Measurements from ENCODE around the gene GUCY1A1.
"Not testable (repeated sequence)": the region's sequence is repeated elsewhere in the genome, so short reads cannot be mapped to it uniquely, and the experiment has no call there.

GRCh38 chr4:155650785-155651184 lies 15.9 kb upstream of the GUCY1A1 start:
- not testable (repeated sequence) for TF ChIP-seq EZH2 (IDR thresholded peaks at IDR 0.05; ENCODE audit: borderline replicate concordance, insufficient read depth, low read length, poor library complexity, severe bottlenecking); TAF1 (IDR thresholded peaks at IDR 0.05; ENCODE audit: low read depth); SMC3 (conservative IDR thresholded peaks at IDR 0.05; ENCODE audit: poor library complexity)
- TF ChIP-seq, protein P1, sequence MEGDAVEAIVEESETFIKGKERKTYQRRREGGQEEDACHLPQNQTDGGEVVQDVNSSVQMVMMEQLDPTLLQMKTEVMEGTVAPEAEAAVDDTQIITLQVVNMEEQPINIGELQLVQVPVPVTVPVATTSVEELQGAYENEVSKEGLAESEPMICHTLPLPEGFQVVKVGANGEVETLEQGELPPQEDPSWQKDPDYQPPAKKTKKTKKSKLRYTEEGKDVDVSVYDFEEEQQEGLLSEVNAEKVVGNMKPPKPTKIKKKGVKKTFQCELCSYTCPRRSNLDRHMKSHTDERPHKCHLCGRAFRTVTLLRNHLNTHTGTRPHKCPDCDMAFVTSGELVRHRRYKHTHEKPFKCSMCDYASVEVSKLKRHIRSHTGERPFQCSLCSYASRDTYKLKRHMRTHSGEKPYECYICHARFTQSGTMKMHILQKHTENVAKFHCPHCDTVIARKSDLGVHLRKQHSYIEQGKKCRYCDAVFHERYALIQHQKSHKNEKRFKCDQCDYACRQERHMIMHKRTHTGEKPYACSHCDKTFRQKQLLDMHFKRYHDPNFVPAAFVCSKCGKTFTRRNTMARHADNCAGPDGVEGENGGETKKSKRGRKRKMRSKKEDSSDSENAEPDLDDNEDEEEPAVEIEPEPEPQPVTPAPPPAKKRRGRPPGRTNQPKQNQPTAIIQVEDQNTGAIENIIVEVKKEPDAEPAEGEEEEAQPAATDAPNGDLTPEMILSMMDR (IDR thresholded peaks at IDR 0.05; ENCODE audit: poor library complexity, severe bottlenecking): not testable (repeated sequence)

Data from neural cell (in vitro differentiated cells).